ENCODE data around the gene GOLGA6C.
A peak's percentile ranks its signal among the peaks of the same experiment; 100 is the strongest.
"Not testable (repeated sequence)": the region's sequence is repeated elsewhere in the genome, so short reads cannot be mapped to it uniquely, and the experiment has no call there.

Gene GOLGA6C, protein sequence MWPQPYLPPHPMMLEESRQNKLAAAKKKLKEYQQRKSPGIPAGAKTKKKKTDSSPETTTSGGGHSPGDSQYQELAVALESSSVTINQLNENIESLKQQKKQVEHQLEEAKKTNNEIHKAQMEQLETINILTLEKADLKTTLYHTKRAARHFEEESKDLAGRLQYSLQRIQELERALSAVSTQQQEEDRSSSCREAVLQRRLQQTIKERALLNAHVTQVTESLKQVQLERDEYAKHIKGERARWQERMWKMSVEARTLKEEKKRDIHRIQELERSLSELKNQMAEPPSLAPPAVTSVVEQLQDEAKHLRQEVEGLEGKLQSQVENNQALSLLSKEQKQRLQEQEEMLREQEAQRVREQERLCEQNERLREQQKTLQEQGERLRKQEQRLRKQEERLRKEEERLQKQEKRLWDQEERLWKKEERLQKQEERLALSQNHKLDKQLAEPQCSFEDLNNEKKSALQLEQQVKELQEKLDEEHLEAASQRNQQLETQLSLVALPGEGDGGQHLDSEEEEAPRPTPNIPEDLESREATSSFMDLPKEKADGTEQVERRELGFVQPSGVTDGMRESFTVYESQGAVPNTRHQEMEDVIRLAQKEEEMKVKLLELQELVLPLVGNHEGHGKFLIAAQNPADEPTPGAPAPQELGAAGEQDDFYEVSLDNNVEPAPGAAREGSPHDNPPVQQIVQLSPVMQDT

DNA sequence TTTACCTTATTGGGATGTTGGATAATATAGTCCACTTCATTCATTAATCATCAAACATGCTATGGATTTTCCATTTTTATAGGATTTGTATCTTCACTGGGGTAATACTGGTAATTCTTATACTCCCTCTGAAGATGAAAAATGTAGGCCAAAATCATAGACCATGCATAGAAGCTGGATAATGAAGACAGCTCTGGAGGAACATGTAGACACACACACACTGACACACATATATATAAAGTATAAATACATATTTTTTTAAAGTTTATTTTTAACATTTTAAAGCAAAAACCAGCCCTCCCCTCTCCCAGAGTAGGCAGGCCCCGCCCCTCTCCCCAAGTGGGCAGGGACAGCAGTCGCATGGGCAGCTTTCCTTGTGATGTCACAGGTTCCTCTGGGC is at the start of gene GOLGA6C:
GOLGA6C (plus strand) TSS at position 301 of the 400 bp plus-strand sequence. CDS start 265 bp downstream, outside the sequence.
- DNase-seq (ENCODE audit: low read depth): not testable (repeated sequence)

DNA sequence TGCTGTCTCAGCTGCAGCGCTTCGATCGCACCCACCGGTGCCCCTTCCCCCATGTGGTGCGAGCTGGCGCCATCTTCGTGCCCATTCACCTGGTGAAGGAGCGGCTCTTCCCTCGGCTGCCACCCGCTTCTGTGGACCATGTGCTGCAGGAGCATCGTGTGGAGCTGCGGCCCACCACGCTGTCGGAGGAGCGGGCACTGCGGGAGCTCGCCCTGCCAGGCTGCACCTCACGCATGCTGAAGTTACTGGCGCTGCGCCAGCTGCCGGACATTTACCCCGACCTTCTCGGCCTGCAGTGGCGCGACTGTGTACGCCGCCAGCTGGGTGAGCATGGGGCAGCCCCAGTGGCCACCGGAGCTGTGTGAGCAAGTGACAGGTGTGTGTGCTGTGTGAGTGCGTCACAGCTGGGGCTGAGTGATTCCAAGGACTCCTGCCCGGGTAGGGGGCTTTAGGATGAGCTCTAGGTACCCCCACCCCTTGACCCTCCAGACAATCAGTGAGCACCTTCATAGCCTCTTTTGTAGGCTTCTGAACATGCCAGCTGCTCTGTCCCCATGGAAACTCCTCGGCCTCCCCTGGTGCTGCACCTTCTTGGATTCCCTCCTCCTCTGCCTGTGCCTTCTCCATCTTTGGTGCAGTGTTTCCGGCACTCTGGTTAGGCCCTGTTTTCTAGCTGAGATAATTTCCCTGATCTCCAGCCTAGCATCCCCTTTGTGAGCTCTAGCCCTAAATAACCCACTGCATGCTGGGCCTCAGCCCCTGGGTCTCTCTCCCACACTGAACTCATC is 49.4 kb upstream of the GOLGA6C start:
- no peak for DNase-seq (ENCODE audit: low read depth)

DNA sequence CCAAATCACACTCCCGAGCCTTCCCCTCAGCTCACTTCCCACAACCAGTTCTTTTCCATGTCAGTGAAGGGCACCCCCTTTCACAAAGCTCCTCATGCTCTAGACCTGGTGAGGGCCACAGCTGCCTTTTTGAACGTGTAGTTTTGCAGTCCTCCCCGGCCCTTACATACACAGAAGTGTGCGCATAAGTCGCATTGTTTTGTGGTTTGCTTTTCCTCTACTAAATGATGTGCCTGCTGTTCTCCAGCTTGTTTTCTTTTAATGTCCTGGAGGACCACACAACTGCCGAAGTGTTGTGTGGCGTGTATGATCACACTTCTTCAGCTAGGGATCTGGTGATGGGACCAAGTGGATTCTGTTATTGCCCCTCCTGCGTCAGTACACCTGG is 48.9 kb upstream of the GOLGA6C start:
- no peak for DNase-seq (ENCODE audit: low read depth)

DNA sequence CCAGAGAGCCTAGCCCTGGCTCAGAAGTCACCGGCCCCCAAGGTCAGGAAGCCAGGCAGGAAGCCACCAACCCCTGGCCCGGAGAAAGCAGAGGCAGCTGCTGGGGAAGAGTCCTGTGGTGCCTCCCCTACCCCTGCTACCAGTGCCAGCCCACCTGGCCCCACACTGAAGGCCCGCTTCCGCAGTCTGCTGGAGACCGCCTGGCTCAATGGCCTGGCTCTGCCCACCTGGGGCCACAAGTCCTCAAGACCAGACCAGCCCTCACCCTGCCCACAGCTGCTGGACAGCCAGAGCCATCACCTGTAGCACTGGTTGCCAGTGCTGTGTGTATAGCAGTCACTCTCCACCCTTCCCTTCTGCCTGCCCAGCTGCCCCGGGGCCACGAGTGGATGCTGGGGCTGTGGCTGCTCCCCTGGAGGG is 47.3 kb upstream of the GOLGA6C start:
- no peak for DNase-seq (ENCODE audit: low read depth)

DNA sequence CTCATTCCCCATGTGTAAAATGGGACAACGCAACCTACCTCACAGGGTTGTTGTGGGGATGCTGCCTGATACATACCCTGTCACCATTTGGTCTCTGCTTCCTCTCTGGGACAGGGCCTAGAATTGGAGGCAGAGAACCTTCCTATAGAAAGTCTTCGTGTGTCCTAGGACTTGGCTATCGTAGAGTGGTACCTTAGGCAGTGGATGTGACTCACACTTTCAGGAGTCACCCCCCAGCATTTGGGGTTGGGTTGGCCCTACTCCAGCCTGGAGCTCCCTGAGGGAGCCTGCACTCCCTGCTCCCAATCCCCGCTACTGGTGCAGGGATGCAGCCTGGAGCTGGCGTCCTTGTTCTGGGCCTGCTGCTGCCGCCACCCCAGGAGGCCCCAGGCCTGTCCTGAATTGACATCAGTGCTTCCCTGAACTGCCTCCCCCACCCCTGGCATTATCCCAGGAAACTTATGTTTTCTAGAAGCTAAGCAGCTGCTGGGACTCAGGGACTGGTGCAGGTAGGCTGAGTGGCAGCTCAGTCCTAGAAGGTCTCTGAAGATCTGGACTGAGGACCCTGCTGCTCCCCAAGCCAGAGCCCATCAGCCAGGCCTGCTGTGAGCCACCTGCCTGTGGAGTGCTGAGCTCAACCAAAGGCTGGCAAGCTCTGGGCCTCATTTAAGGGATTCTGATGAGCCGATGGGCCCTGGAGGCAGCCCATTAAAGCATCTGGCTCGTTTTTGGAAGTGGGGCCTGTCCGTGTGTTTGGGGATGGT is 46.5 kb upstream of the GOLGA6C start:
- peak; percentile 39 for DNase-seq (ENCODE audit: low read depth)

DNA sequence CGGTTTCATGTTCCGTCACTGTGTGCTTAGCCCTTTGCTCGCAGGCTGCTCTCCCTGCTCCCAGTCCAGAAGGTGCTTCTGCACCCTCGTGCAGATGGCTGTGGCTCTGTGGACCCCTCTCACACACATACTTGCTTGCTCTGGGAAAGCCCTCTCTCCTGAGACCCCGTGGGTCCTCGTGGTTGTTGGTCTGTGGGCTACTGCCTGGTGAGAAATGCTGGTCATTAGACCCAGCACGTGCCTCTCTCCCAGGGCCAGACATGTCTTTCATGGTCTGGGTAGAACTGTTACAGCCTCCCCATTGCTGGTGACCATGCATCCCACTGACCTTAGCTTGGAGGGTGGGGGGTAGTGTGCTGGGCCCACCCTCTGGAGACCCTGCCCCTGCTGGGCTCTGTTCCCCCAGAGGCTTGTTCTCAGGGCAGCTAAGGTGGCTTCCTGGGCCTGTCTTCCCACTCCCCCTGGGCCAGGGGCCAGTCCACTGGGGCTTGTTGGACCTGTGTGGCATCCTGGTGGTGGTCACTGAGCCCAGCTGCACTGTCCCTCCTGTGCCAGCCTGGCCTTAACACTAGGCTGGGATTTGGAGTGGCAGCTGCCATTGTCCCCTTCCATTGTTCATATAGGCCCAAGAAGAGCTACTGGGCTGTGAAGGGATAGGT is 45.8 kb upstream of the GOLGA6C start:
- no peak for DNase-seq (ENCODE audit: low read depth)

DNA sequence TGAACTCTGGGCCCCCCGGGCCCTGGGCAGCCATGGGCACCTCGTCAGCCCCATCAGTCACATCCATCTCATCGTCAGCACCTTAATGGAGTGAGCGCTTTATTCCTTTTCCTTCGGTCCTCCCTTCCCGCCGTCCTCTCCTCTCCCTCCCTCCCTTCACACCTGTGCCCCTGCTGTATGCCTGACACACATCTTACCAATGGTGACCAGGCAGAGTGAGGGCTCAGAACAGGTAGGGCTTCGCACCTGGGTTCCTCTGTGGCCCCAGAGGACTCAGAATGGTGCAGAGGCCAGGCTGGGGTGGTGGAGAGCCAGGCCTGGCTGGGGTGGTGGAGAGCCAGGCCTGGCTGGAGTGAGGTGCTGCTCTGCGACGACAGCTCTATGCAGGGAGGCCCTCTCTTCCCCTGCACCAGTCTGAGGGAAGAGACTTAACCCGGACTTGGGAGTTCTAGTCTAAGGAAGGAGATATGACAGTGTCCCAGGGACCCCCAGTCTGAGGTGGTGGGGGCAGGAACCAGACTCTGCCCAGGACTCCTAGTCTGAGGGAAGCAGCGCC is 44.8 kb upstream of the GOLGA6C start:
- DNase-seq (ENCODE audit: low read depth): no peak

DNA sequence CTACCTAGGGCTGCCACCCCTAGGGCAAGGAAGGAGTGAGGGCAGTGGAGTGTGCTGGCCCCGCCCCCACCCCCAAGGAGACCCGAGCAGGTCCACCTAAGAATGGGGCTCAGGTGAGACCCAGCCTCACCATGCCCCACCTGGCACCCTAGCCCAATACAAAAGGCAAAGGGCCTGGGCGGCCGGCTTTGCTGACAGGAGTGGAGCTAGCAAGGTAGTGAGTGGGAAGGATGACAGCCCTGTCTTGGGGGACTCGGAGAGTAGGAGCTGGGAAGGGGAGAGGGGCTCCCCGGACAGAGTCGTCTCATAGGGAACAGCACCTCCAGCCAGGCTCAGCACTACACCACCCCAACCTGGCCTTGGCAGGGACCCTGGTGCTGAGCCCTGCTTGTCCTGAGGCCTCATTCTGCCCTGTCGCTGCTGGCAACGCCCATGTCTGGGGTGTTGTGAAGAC is 44.3 kb upstream of the GOLGA6C start:
- DNase-seq (ENCODE audit: low read depth): no peak

DNA sequence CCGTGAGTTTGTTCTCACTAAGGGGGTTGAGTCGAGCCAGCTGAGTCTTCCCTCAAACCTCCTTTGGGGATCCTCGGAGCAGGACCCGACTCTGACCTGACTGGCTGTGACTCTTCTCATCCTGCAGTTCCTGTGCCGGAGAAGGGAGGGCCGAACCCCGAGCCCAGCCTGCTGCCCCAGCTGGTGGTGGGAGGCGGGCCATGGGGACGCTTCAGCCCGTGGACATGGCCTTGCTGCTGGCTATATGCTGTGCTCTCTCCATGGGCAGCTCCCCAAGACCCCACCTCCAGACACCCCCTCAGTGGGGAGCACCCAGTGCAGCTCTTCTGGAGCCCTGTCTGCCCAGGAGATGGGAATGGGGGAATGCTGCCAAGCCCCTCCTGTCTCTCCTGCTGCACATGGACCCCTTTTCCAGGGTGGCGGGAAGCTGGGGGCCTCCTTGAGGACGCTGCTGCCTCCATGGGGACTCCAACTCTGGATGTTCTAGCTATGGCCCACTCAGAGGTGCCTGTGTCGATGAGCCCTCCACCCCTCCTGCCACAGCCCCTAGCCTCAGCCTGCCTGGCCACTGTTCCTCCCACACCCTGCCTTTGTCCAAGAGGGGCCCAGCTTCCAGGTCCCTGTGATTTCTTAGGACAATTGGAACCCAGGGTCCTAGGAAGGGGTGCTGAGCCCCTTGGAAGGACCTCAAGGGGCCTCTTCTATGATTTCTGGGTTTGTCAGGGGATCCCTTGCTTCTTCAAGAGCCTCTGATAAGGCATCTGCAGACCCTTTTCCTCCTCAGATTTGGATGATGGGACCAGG is 43.6 kb upstream of the GOLGA6C start:
- no peak for DNase-seq (ENCODE audit: low read depth)

DNA sequence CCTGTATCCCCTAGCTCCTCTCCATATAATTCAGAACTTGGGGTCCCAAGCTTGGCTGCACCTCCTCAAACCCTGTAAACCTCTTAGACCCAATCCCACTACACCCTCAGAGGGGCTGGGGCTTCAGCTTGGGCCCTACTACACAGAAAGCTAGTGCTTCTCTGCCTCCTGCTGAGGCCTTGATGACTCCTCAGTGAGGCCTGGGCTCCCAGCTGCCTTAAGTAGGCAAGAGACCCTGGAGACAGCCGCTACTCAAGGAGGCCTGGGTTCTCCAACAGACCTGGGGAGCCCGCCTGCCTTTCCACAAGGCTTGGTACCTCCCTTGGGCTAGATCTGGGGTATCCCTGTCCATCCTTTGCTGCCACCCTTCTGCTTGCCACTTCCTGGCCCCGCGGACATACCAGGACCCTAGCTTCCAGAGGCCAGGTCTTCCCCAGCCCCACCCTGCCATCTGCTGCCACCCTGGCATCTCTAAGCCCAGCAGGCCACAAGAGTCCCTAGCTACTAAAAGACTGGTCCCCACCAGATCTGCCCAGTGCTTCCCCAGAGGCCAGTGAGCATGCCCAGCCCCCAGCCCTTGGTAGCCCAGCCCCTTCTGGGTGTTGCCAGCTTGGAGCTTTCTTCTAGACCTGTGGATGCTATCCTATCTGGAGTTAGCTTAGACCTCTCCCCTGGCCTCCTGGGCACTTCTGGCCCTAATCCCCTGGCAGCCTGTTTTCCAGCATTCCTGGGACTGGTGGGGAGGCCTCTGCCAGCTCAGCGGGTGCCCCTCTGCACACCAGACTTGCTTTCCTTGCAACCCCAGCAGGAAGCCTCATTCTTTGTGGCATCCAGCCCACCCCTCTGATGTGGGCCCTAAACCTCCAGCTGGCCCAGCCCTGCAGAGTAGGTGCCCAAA is 42.8 kb upstream of the GOLGA6C start:
- DNase-seq (ENCODE audit: low read depth): no peak

DNA sequence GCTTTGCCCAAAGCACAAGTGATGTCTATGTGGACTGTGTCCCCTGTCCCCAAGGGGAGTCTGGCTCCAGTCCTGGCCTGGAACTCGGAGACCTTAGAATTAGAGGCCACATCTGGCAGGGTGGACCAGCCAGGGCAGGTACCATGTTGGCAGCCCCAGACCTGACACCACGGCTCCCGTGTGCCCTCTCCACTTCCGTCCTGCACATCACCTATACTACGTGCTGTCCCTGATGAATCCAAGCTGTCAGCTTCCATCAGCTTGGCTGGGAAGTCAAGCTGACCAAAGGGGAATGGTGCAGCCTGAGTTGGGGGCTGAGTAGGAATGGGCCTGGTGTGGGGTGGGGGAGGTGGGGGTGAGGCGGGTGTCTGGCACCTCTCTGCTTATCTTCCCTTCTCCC is 41.1 kb upstream of the GOLGA6C start:
- DNase-seq (ENCODE audit: low read depth): no peak

DNA sequence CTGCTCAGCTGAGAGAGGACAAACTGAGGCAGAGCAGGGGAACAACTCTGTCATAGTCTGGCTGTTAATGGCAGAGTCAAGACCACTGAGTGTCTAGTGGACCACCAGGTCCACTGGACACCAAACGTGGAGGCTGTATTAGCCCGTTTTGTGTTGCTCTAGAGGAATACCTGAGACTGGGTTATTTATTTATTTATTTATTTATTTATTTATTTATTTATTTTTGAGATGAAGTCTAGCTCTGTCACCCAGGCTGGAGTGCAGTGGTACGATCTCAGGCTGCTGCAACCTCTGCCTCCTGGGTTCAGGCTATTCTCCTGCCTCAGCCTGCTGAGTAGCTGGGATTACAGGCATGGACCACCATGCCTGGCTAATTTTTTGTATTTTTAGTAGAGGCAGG is 40.6 kb upstream of the GOLGA6C start:
- DNase-seq (ENCODE audit: low read depth): not testable (repeated sequence)

DNA sequence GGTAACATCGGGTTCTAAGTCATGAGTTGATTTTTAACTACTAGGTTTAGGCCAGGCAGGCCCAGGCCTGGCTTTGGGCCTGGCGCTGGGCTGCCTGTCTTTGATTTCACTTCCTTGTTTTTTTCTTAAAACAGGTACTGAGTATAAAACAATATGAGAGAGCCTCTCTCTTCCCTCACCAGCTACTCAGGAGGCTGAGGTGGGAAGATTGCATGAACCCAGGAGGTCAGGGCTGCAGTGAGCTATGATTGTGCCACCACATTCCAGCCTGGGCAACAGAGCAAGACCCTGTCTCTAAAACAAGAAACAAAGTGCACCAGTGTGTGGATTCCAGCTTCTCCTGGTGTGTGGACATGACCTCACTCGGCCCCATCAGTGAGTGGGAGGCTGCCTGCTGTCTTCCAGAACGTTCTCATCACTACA is 38.6 kb upstream of the GOLGA6C start:
- not testable (repeated sequence) for DNase-seq (ENCODE audit: low read depth)

DNA sequence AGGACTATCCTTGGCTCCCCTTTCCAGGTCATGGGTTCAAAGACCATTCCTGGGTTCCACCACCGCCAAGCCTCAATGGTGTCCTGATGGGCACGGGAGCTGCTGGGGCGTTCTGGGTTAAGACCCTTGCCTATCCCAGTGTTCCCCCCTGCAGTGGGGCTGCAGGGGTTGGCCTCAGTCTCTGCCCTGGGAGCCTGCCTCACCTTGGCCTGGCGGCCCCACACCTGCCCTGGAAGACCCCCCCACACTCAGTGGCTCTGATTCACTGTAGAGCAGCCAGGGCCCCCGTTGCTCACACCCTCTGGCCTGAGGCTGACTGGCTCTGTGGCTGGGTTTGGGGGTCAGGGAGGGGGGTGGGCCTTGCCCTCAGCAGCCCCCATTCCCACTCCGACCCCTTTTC is 34.4 kb upstream of the GOLGA6C start:
- DNase-seq (ENCODE audit: low read depth): no peak

DNA sequence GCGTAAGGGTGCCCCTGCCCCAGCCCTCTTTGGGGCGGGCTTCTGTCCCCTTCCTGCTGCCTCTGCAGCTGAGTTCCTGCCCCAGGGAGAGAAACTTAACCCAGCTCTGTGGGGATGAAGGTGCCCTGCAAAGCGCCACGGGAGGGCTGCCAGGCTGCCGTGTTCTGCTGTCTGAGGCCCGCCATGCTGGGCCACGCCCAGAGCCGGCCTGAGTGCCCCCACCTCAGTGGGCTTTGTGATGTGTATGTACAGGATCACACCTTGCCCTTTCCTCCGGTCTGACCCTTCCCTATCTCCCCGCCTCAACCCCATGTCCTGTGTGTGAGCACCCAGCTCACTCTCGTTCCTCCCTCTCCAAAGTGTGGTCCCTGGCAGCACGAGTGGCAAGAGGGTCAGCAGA is 33.9 kb upstream of the GOLGA6C start:
- no peak for DNase-seq (ENCODE audit: low read depth)

DNA sequence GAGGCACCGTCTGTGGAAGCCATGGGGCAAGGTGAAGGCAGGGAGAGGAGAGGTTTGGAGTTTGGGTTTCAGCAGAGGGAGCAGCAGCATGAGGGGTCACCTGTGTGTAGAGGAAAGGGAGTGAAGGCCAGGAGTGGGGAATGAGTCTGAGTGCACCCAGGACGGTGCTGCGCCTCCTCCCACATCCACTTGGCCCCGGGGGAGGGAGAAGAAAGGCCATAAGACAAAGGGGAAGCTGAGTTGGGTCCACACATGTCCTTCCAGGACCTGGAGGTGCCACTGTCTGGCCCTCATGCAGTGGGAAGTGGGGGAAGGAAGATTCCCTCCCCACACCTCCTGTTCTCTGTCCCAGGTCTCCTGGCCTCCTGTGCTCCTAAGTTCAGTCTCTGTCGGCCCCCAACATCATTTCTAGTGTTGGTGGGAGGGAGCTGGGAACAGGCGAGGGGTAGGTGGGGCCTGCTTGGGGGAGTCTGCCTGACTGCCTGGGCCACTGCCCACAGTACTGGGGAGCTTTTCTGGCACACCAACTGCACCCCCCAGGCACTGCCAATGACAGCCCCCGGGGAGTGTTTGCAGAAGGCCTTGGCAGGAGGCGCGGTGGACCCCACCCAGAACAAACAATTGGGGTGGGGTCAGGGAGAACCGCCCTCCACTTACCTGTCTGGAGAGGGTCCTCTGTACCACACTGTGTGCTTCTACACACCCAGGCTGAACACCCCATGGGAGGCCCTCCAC is 32.9 kb upstream of the GOLGA6C start:
- not testable (repeated sequence) for DNase-seq (ENCODE audit: low read depth)

DNA sequence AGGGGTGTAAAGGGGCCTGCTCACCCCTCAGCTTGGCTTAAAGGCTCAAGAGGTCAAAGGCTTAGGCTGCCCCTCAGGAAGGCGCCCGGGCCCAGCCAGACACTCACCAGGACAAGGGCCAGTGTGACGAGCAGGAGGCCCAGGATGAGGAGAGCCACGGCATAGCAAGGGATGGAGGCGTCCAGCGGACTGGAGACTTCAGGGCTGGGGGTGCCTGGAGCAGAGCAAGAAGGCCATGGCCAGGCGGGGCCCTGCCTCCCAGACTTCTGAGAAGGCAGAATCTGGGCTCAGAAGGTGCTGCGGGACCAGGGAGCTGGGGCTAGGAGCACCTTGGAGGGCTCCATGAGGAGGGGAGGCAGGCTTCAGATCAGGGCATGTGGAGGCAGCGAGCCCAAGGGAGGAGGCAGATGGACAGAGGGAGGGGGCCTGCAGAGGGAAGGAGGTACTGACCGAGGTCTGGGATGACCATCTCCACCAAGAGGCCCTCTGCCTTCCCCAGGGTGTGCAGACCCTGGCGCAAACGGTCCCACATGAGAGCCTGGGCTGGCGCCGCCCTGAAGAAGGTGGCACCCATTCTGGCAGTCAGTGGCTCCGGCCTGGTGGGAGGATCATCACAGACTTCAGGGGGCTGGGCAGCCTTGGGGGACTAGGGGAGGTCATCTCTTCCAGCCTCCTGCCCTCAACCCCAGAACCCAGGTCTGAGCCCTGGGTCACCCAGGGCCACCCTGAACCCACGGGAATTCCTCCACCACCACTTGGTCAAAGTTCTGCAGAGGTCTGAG is 32.0 kb upstream of the GOLGA6C start:
- no peak for DNase-seq (ENCODE audit: low read depth)
